ENCODE data around the gene AFF1.

Gene AFF1

GRCh38 chr4:87047281-87047798, 112.5 kb downstream of the AFF1 start:
- Histone ChIP-seq H3K27ac (ENCODE audit: low read length) (no peak overlapping the region), H3K9ac (ENCODE audit: low read length) (no peak overlapping the region), H3K4me3 (ENCODE audit: low read length) (no peak overlapping the region), H3K9me3 (ENCODE audit: control insufficient read depth, low read depth, low read length) (no peaks in the 10 kb centered on the region), H3K36me3 (ENCODE audit: control insufficient read depth, low read depth, low read length) (peaks cover 8% of the 10 kb centered on the region), H3K27me3 (ENCODE audit: control insufficient read depth, insufficient read depth, low read length) (no peaks in the 10 kb centered on the region), H3K4me1 (ENCODE audit: control insufficient read depth, low read depth, low read length) (peaks cover 31% of the 10 kb centered on the region)

GRCh38 chr4:87049508-87049907, 114.7 kb downstream of the AFF1 start:
- Histone ChIP-seq H3K27ac (ENCODE audit: low read length) (no peak overlapping the region), H3K4me3 (ENCODE audit: low read length) (no peak overlapping the region), H3K4me1 (ENCODE audit: control insufficient read depth, low read depth, low read length) (peaks cover 20% of the 10 kb centered on the region), H3K9ac (ENCODE audit: low read length) (no peak overlapping the region), H3K9me3 (ENCODE audit: control insufficient read depth, low read depth, low read length) (no peaks in the 10 kb centered on the region), H3K27me3 (ENCODE audit: control insufficient read depth, insufficient read depth, low read length) (no peaks in the 10 kb centered on the region), H3K36me3 (ENCODE audit: control insufficient read depth, low read depth, low read length) (peaks cover 8% of the 10 kb centered on the region)

- Histone ChIP-seq H3K4me3 (ENCODE audit: low read length) (no peak overlapping the region), H3K27ac (ENCODE audit: low read length) (no peak overlapping the region), H3K9me3 (ENCODE audit: control insufficient read depth, low read depth, low read length) (no peaks in the 10 kb centered on the region), H3K9ac (ENCODE audit: low read length) (no peak overlapping the region), H3K36me3 (ENCODE audit: control insufficient read depth, low read depth, low read length) (peaks cover 8% of the 10 kb centered on the region), H3K27me3 (ENCODE audit: control insufficient read depth, insufficient read depth, low read length) (no peaks in the 10 kb centered on the region), H3K4me1 (ENCODE audit: control insufficient read depth, low read depth, low read length) (peaks cover 16% of the 10 kb centered on the region)
Measured at GRCh38 chr4:87050596-87050995, 115.8 kb downstream of the AFF1 start.

- no peaks in the 10 kb centered on the region for H3K27me3 ChIP-seq (ENCODE audit: control insufficient read depth, insufficient read depth, low read length)
- no peak overlapping the region for H3K4me3 ChIP-seq (ENCODE audit: low read length)
- H3K9ac ChIP-seq (ENCODE audit: low read length) = no peak overlapping the region
- H3K36me3 ChIP-seq (ENCODE audit: control insufficient read depth, low read depth, low read length) = peaks cover 8% of the 10 kb centered on the region
- no peak overlapping the region for H3K27ac ChIP-seq (ENCODE audit: low read length)
- H3K9me3 ChIP-seq (ENCODE audit: control insufficient read depth, low read depth, low read length) = no peaks in the 10 kb centered on the region
- H3K4me1 ChIP-seq (ENCODE audit: control insufficient read depth, low read depth, low read length) = peaks cover 21% of the 10 kb centered on the region
Measured at GRCh38 chr4:87051121-87051713, 116.4 kb downstream of the AFF1 start.

GRCh38 chr4:87052615-87053014, 117.8 kb downstream of the AFF1 start:
- Histone ChIP-seq H3K27me3 (ENCODE audit: control insufficient read depth, insufficient read depth, low read length) (no peaks in the 10 kb centered on the region), H3K9ac (ENCODE audit: low read length) (no peak overlapping the region), H3K36me3 (ENCODE audit: control insufficient read depth, low read depth, low read length) (no peaks in the 10 kb centered on the region), H3K4me1 (ENCODE audit: control insufficient read depth, low read depth, low read length) (peaks cover 21% of the 10 kb centered on the region), H3K9me3 (ENCODE audit: control insufficient read depth, low read depth, low read length) (no peaks in the 10 kb centered on the region), H3K27ac (ENCODE audit: low read length) (no peak overlapping the region), H3K4me3 (ENCODE audit: low read length) (no peak overlapping the region)

- no peaks in the 10 kb centered on the region for H3K9me3 ChIP-seq (ENCODE audit: control insufficient read depth, low read depth, low read length)
- no peak overlapping the region for H3K27ac ChIP-seq (ENCODE audit: low read length)
- H3K4me1 ChIP-seq (ENCODE audit: control insufficient read depth, low read depth, low read length) = peaks cover 21% of the 10 kb centered on the region
- no peak overlapping the region for H3K9ac ChIP-seq (ENCODE audit: low read length)
- no peaks in the 10 kb centered on the region for H3K36me3 ChIP-seq (ENCODE audit: control insufficient read depth, low read depth, low read length)
- H3K4me3 ChIP-seq (ENCODE audit: low read length) = no peak overlapping the region
- no peaks in the 10 kb centered on the region for H3K27me3 ChIP-seq (ENCODE audit: control insufficient read depth, insufficient read depth, low read length)
Measured at GRCh38 chr4:87053176-87053658, 118.4 kb downstream of the AFF1 start.

- Histone ChIP-seq H3K9ac (ENCODE audit: low read length) (no peak overlapping the region), H3K27me3 (ENCODE audit: control insufficient read depth, insufficient read depth, low read length) (no peaks in the 10 kb centered on the region), H3K4me1 (ENCODE audit: control insufficient read depth, low read depth, low read length) (peaks cover 23% of the 10 kb centered on the region), H3K27ac (ENCODE audit: low read length) (no peak overlapping the region), H3K9me3 (ENCODE audit: control insufficient read depth, low read depth, low read length) (no peaks in the 10 kb centered on the region), H3K36me3 (ENCODE audit: control insufficient read depth, low read depth, low read length) (no peaks in the 10 kb centered on the region), H3K4me3 (ENCODE audit: low read length) (no peak overlapping the region)
Measured at GRCh38 chr4:87053802-87054767, 119.3 kb downstream of the AFF1 start.

- Histone ChIP-seq H3K4me1 (ENCODE audit: control insufficient read depth, low read depth, low read length) (peaks cover 24% of the 10 kb centered on the region), H3K36me3 (ENCODE audit: control insufficient read depth, low read depth, low read length) (peaks cover under 1% of the 10 kb centered on the region), H3K9me3 (ENCODE audit: control insufficient read depth, low read depth, low read length) (no peaks in the 10 kb centered on the region), H3K27ac (ENCODE audit: low read length) (no peak overlapping the region), H3K27me3 (ENCODE audit: control insufficient read depth, insufficient read depth, low read length) (no peaks in the 10 kb centered on the region), H3K9ac (ENCODE audit: low read length) (no peak overlapping the region), H3K4me3 (ENCODE audit: low read length) (no peak overlapping the region)
Measured at GRCh38 chr4:87054900-87055299, 120.1 kb downstream of the AFF1 start.

GRCh38 chr4:87055311-87055710, 120.5 kb downstream of the AFF1 start:
- peaks cover 24% of the 10 kb centered on the region for H3K4me1 ChIP-seq (ENCODE audit: control insufficient read depth, low read depth, low read length)
- H3K27ac ChIP-seq (ENCODE audit: low read length) = no peak overlapping the region
- H3K4me3 ChIP-seq (ENCODE audit: low read length) = no peak overlapping the region
- H3K9ac ChIP-seq (ENCODE audit: low read length) = no peak overlapping the region
- no peaks in the 10 kb centered on the region for H3K27me3 ChIP-seq (ENCODE audit: control insufficient read depth, insufficient read depth, low read length)
- no peaks in the 10 kb centered on the region for H3K9me3 ChIP-seq (ENCODE audit: control insufficient read depth, low read depth, low read length)
- H3K36me3 ChIP-seq (ENCODE audit: control insufficient read depth, low read depth, low read length) = peaks cover 4% of the 10 kb centered on the region

- Histone ChIP-seq H3K27me3 (ENCODE audit: control insufficient read depth, insufficient read depth, low read length) (no peaks in the 10 kb centered on the region), H3K36me3 (ENCODE audit: control insufficient read depth, low read depth, low read length) (peaks cover 4% of the 10 kb centered on the region), H3K9ac (ENCODE audit: low read length) (no peak overlapping the region), H3K9me3 (ENCODE audit: control insufficient read depth, low read depth, low read length) (no peaks in the 10 kb centered on the region), H3K27ac (ENCODE audit: low read length) (no peak overlapping the region), H3K4me1 (ENCODE audit: control insufficient read depth, low read depth, low read length) (peaks cover 24% of the 10 kb centered on the region), H3K4me3 (ENCODE audit: low read length) (no peak overlapping the region)
Measured at GRCh38 chr4:87056881-87057280, 122.1 kb downstream of the AFF1 start.

GRCh38 chr4:87057835-87058355, 123.1 kb downstream of the AFF1 start:
- no peak overlapping the region for H3K27ac ChIP-seq (ENCODE audit: low read length)
- H3K36me3 ChIP-seq (ENCODE audit: control insufficient read depth, low read depth, low read length) = peaks cover 4% of the 10 kb centered on the region
- H3K9me3 ChIP-seq (ENCODE audit: control insufficient read depth, low read depth, low read length) = no peaks in the 10 kb centered on the region
- H3K9ac ChIP-seq (ENCODE audit: low read length) = no peak overlapping the region
- H3K4me3 ChIP-seq (ENCODE audit: low read length) = no peak overlapping the region
- peaks cover 24% of the 10 kb centered on the region for H3K4me1 ChIP-seq (ENCODE audit: control insufficient read depth, low read depth, low read length)
- H3K27me3 ChIP-seq (ENCODE audit: control insufficient read depth, insufficient read depth, low read length) = no peaks in the 10 kb centered on the region

Measured in iPS-18a (cell line).